ENCODE measurements around the gene KIAA1328. TPM values are rescaled to one million over a fixed set of nuclear protein-coding genes. Genes with fewer than 3 reads are reported as not detected.

Gene KIAA1328
- polyA plus RNA-seq, 1 donor from 2014 or later = 8.5 TPM

DNA sequence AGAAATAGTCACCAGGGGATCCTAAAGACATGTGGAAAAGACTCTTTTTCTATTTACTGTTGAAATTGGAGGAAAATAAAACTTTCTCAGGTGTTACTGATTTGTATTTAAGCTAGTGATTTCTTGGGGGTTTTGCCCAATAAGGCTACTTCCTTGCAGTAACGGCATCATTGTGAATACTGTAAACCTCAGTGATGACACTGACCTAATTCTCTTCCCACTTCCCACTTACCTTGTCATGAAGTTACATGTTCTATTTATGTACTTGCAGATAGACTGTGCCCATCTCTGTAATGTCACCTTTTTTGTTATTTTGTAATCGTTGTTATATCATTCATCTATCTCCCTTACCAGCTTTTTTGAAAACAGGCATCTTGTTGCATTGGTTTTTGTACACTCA, 134.5 kb downstream of the KIAA1328 start:
- H4K20me1 ChIP-seq (ENCODE audit: insufficient read depth) = no peaks in the 10 kb centered on the region
- no peak overlapping the region for H3K27ac ChIP-seq (ENCODE audit: low read length)
- no peaks in the 10 kb centered on the region for H3F3A ChIP-seq (ENCODE audit: insufficient read depth, low read length, poor library complexity, severe bottlenecking)
- no peak overlapping the region for H2AFZ ChIP-seq (ENCODE audit: low read depth, low read length)
- no peak overlapping the region for H3K4me2 ChIP-seq (ENCODE audit: low read length)
- H3K27me3 ChIP-seq (ENCODE audit: insufficient read depth, low read depth, low read length) = no peaks in the 10 kb centered on the region
- H3K9me2 ChIP-seq (ENCODE audit: insufficient read depth, low read length) = no peaks in the 10 kb centered on the region
- H3K36me3 ChIP-seq (ENCODE audit: insufficient read depth, low read length) = no peaks in the 10 kb centered on the region
- H3K9me3 ChIP-seq (ENCODE audit: low read length) = no peaks in the 10 kb centered on the region
- H3K9ac ChIP-seq (ENCODE audit: low read length) = no peak overlapping the region
- H3K4me3 ChIP-seq (ENCODE audit: low read length) = no peak overlapping the region
- H3K79me2 ChIP-seq (replicated peaks; ENCODE audit: insufficient read depth, low read length) = no peaks in the 10 kb centered on the region
- TF ChIP-seq, protein P1, sequence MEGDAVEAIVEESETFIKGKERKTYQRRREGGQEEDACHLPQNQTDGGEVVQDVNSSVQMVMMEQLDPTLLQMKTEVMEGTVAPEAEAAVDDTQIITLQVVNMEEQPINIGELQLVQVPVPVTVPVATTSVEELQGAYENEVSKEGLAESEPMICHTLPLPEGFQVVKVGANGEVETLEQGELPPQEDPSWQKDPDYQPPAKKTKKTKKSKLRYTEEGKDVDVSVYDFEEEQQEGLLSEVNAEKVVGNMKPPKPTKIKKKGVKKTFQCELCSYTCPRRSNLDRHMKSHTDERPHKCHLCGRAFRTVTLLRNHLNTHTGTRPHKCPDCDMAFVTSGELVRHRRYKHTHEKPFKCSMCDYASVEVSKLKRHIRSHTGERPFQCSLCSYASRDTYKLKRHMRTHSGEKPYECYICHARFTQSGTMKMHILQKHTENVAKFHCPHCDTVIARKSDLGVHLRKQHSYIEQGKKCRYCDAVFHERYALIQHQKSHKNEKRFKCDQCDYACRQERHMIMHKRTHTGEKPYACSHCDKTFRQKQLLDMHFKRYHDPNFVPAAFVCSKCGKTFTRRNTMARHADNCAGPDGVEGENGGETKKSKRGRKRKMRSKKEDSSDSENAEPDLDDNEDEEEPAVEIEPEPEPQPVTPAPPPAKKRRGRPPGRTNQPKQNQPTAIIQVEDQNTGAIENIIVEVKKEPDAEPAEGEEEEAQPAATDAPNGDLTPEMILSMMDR (IDR thresholded peaks at IDR 0.05; ENCODE audit: poor library complexity, severe bottlenecking) = no peak
- TF ChIP-seq RAD21 (conservative IDR thresholded peaks at IDR 0.05) (no peak), EZH2 (IDR thresholded peaks at IDR 0.05; ENCODE audit: borderline replicate concordance, insufficient read depth, low read length, poor library complexity, severe bottlenecking) (no peak), MXI1 (conservative IDR thresholded peaks at IDR 0.05; ENCODE audit: poor library complexity, severe bottlenecking) (no peak), POLR2AphosphoS5 (IDR thresholded peaks at IDR 0.05) (no peak), EP300 (conservative IDR thresholded peaks at IDR 0.05; ENCODE audit: poor library complexity, severe bottlenecking) (no peak)
- TF ChIP-seq, protein P2, sequence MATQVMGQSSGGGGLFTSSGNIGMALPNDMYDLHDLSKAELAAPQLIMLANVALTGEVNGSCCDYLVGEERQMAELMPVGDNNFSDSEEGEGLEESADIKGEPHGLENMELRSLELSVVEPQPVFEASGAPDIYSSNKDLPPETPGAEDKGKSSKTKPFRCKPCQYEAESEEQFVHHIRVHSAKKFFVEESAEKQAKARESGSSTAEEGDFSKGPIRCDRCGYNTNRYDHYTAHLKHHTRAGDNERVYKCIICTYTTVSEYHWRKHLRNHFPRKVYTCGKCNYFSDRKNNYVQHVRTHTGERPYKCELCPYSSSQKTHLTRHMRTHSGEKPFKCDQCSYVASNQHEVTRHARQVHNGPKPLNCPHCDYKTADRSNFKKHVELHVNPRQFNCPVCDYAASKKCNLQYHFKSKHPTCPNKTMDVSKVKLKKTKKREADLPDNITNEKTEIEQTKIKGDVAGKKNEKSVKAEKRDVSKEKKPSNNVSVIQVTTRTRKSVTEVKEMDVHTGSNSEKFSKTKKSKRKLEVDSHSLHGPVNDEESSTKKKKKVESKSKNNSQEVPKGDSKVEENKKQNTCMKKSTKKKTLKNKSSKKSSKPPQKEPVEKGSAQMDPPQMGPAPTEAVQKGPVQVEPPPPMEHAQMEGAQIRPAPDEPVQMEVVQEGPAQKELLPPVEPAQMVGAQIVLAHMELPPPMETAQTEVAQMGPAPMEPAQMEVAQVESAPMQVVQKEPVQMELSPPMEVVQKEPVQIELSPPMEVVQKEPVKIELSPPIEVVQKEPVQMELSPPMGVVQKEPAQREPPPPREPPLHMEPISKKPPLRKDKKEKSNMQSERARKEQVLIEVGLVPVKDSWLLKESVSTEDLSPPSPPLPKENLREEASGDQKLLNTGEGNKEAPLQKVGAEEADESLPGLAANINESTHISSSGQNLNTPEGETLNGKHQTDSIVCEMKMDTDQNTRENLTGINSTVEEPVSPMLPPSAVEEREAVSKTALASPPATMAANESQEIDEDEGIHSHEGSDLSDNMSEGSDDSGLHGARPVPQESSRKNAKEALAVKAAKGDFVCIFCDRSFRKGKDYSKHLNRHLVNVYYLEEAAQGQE (IDR thresholded peaks at IDR 0.05; ENCODE audit: borderline replicate concordance) = no peak

- Histone ChIP-seq H3K4me3 (ENCODE audit: low read length) (no peak overlapping the region), H3K79me2 (replicated peaks; ENCODE audit: insufficient read depth, low read length) (no peaks in the 10 kb centered on the region), H3K9ac (ENCODE audit: low read length) (no peak overlapping the region), H3F3A (ENCODE audit: insufficient read depth, low read length, poor library complexity, severe bottlenecking) (no peaks in the 10 kb centered on the region), H3K36me3 (ENCODE audit: insufficient read depth, low read length) (no peaks in the 10 kb centered on the region), H3K4me2 (ENCODE audit: low read length) (no peak overlapping the region), H4K20me1 (ENCODE audit: insufficient read depth) (no peaks in the 10 kb centered on the region), H3K9me2 (ENCODE audit: insufficient read depth, low read length) (no peaks in the 10 kb centered on the region), H3K27me3 (ENCODE audit: insufficient read depth, low read depth, low read length) (no peaks in the 10 kb centered on the region), H3K9me3 (ENCODE audit: low read length) (no peaks in the 10 kb centered on the region), H3K27ac (ENCODE audit: low read length) (no peak overlapping the region), H2AFZ (ENCODE audit: low read depth, low read length) (no peak overlapping the region)
- TF ChIP-seq MXI1 (conservative IDR thresholded peaks at IDR 0.05; ENCODE audit: poor library complexity, severe bottlenecking) (no peak), EP300 (conservative IDR thresholded peaks at IDR 0.05; ENCODE audit: poor library complexity, severe bottlenecking) (no peak), RAD21 (conservative IDR thresholded peaks at IDR 0.05) (no peak), EZH2 (IDR thresholded peaks at IDR 0.05; ENCODE audit: borderline replicate concordance, insufficient read depth, low read length, poor library complexity, severe bottlenecking) (no peak)
- TF ChIP-seq, protein P1 (IDR thresholded peaks at IDR 0.05; ENCODE audit: poor library complexity, severe bottlenecking) = no peak
- TF ChIP-seq, protein P2 (IDR thresholded peaks at IDR 0.05; ENCODE audit: borderline replicate concordance) = no peak
These were observed 145.8 kb downstream of the KIAA1328 start for GRCh38 chr18:36974686-36975085.

All from neural cell (in vitro differentiated cells).